SU-DHL-6 (cell line): ENCODE measurements around the gene SESN3.

Experiments used
- H2AFZ ChIP-seq: fragments of 200-600 bp; sonication (generic); 2 replicates; pipeline ENCODE4 v1.6.1; 2014; ENCODE audit warnings: low read depth, mild to moderate bottlenecking, moderate library complexity, mixed read lengths, antibody characterized with exemption, low read length; ENCODE audit not compliant: severe bottlenecking
- H3F3A ChIP-seq: fragments of 200-600 bp; shearing (Covaris generic); 2 replicates; pipeline ENCODE4 v1.6.0; 2016; ENCODE audit warnings: antibody characterized with exemption, mild to moderate bottlenecking; ENCODE audit not compliant: insufficient read depth
- H3K27ac ChIP-seq: fragments of 200-600 bp; sonication (generic); 2 replicates; pipeline ENCODE4 v1.5.1; 2016; ENCODE audit warnings: low read depth, mild to moderate bottlenecking, low read length, moderate library complexity, mixed read lengths
- H3K27me3 ChIP-seq: fragments of 200-600 bp; sonication (generic), shearing (Covaris generic); 2 replicates; pipeline ENCODE4 v1.6.0; 2014; ENCODE audit warnings: mild to moderate bottlenecking, low read length
- H3K36me3 ChIP-seq: fragments of 200-600 bp; sonication (generic); 2 replicates; pipeline ENCODE4 v1.6.1; 2014; ENCODE audit warnings: mild to moderate bottlenecking, low read length, mixed read lengths
- H3K4me2 ChIP-seq: fragments of 300-600, 200-600 bp; shearing (Covaris generic), sonication (generic); 2 replicates; pipeline ENCODE4 v1.6.0; 2014; ENCODE audit warnings: low read length, low read depth, mild to moderate bottlenecking; ENCODE audit not compliant: poor library complexity, severe bottlenecking
- H3K4me3 ChIP-seq: fragments of 200-600 bp; sonication (generic); 2 replicates; pipeline ENCODE4 v1.5.1; 2014; ENCODE audit warnings: antibody characterized with exemption, low read length, mild to moderate bottlenecking, mixed read lengths; ENCODE audit not compliant: insufficient read depth, poor library complexity, severe bottlenecking
- H3K79me2 ChIP-seq: fragments of 200-600 bp; sonication (generic); 2 replicates; pipeline ENCODE4 v1.6.1; 2014; ENCODE audit warnings: mild to moderate bottlenecking, low read length, moderate library complexity; ENCODE audit not compliant: insufficient read depth
- H3K9ac ChIP-seq: fragments of 200-600 bp; sonication (generic); 2 replicates; pipeline ENCODE4 v1.7.0; 2014; ENCODE audit warnings: mild to moderate bottlenecking, low read length
- H3K9me2 ChIP-seq: fragments of 200-600 bp; sonication (generic); replicated peaks from 2 replicates; pipeline ENCODE4 v1.6.1; 2014; ENCODE audit warnings: low read length; ENCODE audit not compliant: insufficient read depth
- H3K9me3 ChIP-seq: fragments of 200-600 bp; sonication (generic); 2 replicates; pipeline ENCODE4 v1.6.1; 2014; ENCODE audit warnings: low read length, mixed read lengths; ENCODE audit not compliant: insufficient read depth
- H4K20me1 ChIP-seq: fragments of 200-600 bp; sonication (generic); 2 replicates; pipeline ENCODE4 v1.6.1; 2014; ENCODE audit warnings: low read depth, mild to moderate bottlenecking, antibody characterized with exemption, low read length, moderate library complexity, mixed read lengths
- CTCF ChIP-seq: fragments of 200-600 bp; sonication (generic); IDR thresholded peaks from one replicate; pipeline ENCODE4 v1.5.1; 2017; ENCODE audit warnings: antibody characterized with exemption, mild to moderate bottlenecking, low read length, moderate library complexity; ENCODE audit not compliant: insufficient read depth, poor library complexity, severe bottlenecking
- EZH2phosphoT487 ChIP-seq: fragments of 200-600 bp; sonication (generic), shearing (Covaris generic); conservative IDR thresholded peaks from 2 replicates; pipeline ENCODE4 v1.6.1; 2018; ENCODE audit warnings: mild to moderate bottlenecking, antibody characterized with exemption, low read length, moderate library complexity, mixed read lengths

The SESN3 gene

DNA sequence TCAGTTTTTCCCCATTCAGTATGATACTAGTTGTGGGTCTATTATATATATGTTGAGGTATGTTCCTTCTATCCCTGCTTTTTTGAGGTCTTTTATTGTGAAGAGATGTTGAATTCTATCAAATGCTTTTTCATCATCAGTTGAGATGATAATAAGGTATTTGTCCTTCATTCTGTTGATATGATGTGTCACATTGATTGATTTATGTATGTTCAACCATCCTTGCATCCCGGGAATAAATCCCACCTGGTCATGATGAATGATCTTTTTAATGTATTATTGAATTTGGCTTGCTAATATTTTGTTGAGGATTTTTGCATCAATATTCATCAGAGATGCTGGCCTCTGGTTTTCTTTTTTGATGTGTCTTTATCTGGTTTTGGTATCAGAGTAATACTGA lies 115.4 kb downstream of the SESN3 start:
- H3K4me2 ChIP-seq, result no peak overlapping the region
- H3K9me3 ChIP-seq, result no peaks in the 10 kb centered on the region
- no peak overlapping the region for H3K27ac ChIP-seq
- H3K79me2 ChIP-seq, result no peaks in the 10 kb centered on the region
- H4K20me1 ChIP-seq, result no peaks in the 10 kb centered on the region
- H3K4me3 ChIP-seq, result no peak overlapping the region
- no peaks in the 10 kb centered on the region for H3F3A ChIP-seq
- H3K9ac ChIP-seq, result no peak overlapping the region
- H3K36me3 ChIP-seq, result no peaks in the 10 kb centered on the region
- H2AFZ ChIP-seq, result no peak overlapping the region
- TF ChIP-seq CTCF (no peak), EZH2phosphoT487 (no peak)
- no peaks in the 10 kb centered on the region for H3K27me3 ChIP-seq
- H3K9me2 ChIP-seq, result no peaks in the 10 kb centered on the region
